GM18519 (cell line): ENCODE measurements around the gene USP51.
"Not testable (repeated sequence)": the region's sequence is repeated elsewhere in the genome, so short reads cannot be mapped to it uniquely, and the experiment has no call there.

Experiments used
- ATAC-seq: cut with Tn5 transposase; IDR thresholded peaks from one replicate; pipeline ENCODE4 v1.9.1; 2021; ENCODE audit warnings: mild to moderate bottlenecking, moderate library complexity; ENCODE audit not compliant: unreplicated experiment, low FRiP score

Gene USP51

GRCh38 chrX:55489314-55490009 lies at the start of gene USP51:
Gene USP51, minus strand, starts transcription at chrX:55489848. Its CDS starts 909 bp downstream, at chrX:55488939.
- ATAC-seq = peak; percentile 32

GRCh38 chrX:55524487-55524886 lies 34.8 kb upstream of the USP51 start:
- no peak for ATAC-seq

- ATAC-seq = no peak
Measured at GRCh38 chrX:55523356-55523755, 33.7 kb upstream of the USP51 start.

- no peak for ATAC-seq
Measured at GRCh38 chrX:55522596-55523276, 33.1 kb upstream of the USP51 start.

- ATAC-seq = no peak
Measured at GRCh38 chrX:55521687-55522086, 32.0 kb upstream of the USP51 start.

GRCh38 chrX:55516794-55517481 lies 27.3 kb upstream of the USP51 start:
- ATAC-seq = not testable (repeated sequence)

- ATAC-seq = not testable (repeated sequence)
Measured at GRCh38 chrX:55513045-55513737, 23.5 kb upstream of the USP51 start.

GRCh38 chrX:55508410-55509152 lies 18.9 kb upstream of the USP51 start:
- not testable (repeated sequence) for ATAC-seq

GRCh38 chrX:55507699-55508098 lies 18.1 kb upstream of the USP51 start:
- not testable (repeated sequence) for ATAC-seq

- ATAC-seq = not testable (repeated sequence)
Measured at GRCh38 chrX:55507010-55507409, 17.4 kb upstream of the USP51 start.

GRCh38 chrX:55490974-55491373 lies 1.3 kb upstream of the USP51 start:
- ATAC-seq = no peak

- ATAC-seq = no peak
Measured at GRCh38 chrX:55490121-55490520, 473 bp upstream of the USP51 start.

GRCh38 chrX:55488593-55489313 lies 895 bp downstream of the USP51 start:
- ATAC-seq = peak; percentile 29

- no peak for ATAC-seq
Measured at GRCh38 chrX:55488006-55488592, 1.5 kb downstream of the USP51 start.

GRCh38 chrX:55487143-55487542 lies 2.5 kb downstream of the USP51 start:
- ATAC-seq = no peak

- ATAC-seq = no peak
Measured at GRCh38 chrX:55486736-55487135, 2.9 kb downstream of the USP51 start.

- no peak for ATAC-seq
Measured at GRCh38 chrX:55484948-55485347, 4.7 kb downstream of the USP51 start.

- ATAC-seq = no peak
Measured at GRCh38 chrX:55480390-55481062, 9.1 kb downstream of the USP51 start.

- ATAC-seq = not testable (repeated sequence)
Measured at GRCh38 chrX:55479956-55480355, 9.7 kb downstream of the USP51 start.
